Astrocyte of the cerebellum (primary cell): ENCODE data around the gene EML2.
"Not testable (repeated sequence)": the region's sequence is repeated elsewhere in the genome, so short reads cannot be mapped to it uniquely, and the experiment has no call there.

Experiments
- DNase-seq: peaks from one replicate; pipeline ENCODE4 v3.0.0-alpha.2; 2011; ENCODE audit warnings: low read depth
- H3K4me3 ChIP-seq: 2 replicates; pipeline ENCODE4 v1.5.1; 2011; ENCODE audit warnings: mild to moderate bottlenecking, low read depth, low read length, moderate library complexity
- in situ Hi-C: cut with HindIII; loops from 2 replicates; pipeline ENCODE4 v1.10.0; 2017; ENCODE audit warnings: low sequenced_read_pairs
- TF ChIP-seq, protein P1 (sequence below): IDR thresholded peaks from 2 replicates; pipeline ENCODE4 v1.5.1; 2012; ENCODE audit warnings: low read length, low read depth, moderate library complexity, mild to moderate bottlenecking; ENCODE audit errors: missing control alignments

EML2 gene, protein sequence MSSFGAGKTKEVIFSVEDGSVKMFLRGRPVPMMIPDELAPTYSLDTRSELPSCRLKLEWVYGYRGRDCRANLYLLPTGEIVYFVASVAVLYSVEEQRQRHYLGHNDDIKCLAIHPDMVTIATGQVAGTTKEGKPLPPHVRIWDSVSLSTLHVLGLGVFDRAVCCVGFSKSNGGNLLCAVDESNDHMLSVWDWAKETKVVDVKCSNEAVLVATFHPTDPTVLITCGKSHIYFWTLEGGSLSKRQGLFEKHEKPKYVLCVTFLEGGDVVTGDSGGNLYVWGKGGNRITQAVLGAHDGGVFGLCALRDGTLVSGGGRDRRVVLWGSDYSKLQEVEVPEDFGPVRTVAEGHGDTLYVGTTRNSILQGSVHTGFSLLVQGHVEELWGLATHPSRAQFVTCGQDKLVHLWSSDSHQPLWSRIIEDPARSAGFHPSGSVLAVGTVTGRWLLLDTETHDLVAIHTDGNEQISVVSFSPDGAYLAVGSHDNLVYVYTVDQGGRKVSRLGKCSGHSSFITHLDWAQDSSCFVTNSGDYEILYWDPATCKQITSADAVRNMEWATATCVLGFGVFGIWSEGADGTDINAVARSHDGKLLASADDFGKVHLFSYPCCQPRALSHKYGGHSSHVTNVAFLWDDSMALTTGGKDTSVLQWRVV

DNA sequence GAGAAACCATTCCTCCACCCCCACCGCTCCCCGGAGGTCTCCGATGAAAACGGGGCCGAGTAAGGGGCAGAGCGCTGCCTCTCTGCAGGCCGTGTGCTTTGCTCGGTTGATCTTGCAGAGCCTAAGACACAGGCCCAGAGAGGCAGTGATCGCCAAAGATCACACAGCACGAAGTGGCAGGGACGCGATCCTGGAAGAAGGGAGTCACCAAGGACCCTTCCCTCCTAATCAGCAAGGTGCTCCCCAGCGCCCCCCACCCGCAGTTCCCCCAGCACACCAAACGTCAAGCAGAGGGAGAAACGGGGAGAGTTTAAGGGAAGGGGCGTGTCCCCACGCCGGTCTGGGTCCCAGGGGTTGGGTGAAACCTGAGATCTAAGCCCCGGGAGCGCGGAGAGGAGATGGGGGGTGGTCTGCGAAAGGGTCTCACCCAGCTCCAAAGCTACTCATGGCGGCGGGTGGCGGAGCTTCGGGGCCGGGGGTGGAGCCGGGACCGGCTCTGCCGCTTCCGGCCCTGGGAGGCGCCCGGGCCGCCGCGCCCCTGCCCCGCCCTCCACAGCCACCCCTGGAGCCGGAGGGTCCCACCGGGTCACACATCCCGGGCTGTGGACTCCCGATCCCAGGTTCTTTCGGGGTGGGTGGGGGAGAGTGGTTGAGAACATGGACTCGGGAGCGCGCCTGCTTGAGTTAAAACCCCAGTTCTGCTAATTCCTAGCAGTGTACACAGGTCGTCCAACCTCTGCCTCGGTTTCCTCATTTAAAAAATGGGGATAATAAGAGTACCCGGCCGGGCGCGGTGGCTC lies at the start of gene EML2:
EML2 (minus strand) TSS at position 468 of the 800 bp plus-strand sequence; CDS start at position 447, 21 bp downstream.
- in situ Hi-C loops = no loop called here
- no peak for DNase-seq
- peak within 1 kb of the TSS; percentile 65 for H3K4me3 ChIP-seq
- TF ChIP-seq, protein P1, sequence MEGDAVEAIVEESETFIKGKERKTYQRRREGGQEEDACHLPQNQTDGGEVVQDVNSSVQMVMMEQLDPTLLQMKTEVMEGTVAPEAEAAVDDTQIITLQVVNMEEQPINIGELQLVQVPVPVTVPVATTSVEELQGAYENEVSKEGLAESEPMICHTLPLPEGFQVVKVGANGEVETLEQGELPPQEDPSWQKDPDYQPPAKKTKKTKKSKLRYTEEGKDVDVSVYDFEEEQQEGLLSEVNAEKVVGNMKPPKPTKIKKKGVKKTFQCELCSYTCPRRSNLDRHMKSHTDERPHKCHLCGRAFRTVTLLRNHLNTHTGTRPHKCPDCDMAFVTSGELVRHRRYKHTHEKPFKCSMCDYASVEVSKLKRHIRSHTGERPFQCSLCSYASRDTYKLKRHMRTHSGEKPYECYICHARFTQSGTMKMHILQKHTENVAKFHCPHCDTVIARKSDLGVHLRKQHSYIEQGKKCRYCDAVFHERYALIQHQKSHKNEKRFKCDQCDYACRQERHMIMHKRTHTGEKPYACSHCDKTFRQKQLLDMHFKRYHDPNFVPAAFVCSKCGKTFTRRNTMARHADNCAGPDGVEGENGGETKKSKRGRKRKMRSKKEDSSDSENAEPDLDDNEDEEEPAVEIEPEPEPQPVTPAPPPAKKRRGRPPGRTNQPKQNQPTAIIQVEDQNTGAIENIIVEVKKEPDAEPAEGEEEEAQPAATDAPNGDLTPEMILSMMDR = peak; percentile 40

GRCh38 chr19:45687599-45687998 lies 48.4 kb upstream of the EML2 start:
- H3K4me3 ChIP-seq = no peak overlapping the region
- TF ChIP-seq, protein P1 = no peak
- in situ Hi-C loops = no loop called here
- DNase-seq = no peak

DNA sequence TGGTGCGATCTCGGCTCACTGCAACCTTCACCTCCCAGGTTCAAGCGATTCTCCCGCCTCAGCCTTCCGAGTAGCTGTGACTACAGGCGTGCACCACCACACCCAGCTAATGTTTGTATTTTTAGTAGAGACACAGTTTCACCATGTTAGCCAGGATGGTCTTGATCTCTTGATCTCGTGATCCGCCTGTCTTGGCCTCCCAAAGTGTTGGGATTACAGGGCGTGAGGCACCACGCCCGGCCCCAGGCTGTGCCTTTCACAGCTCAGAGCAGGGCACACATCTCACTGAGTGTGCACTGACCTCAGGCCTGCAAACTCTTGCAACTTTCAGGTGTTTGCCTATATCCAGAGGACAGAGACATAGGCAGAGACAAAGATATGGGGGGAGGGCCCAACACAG lies 45.8 kb upstream of the EML2 start:
- H3K4me3 ChIP-seq, DNase-seq, in situ Hi-C loops: not testable (repeated sequence)

- no peak overlapping the region for H3K4me3 ChIP-seq
- DNase-seq = no peak
- TF ChIP-seq, protein P1 = no peak
- in situ Hi-C loops = no loop called here
Observed at GRCh38 chr19:45682908-45683307, 43.7 kb upstream of the EML2 start.

GRCh38 chr19:45682117-45682516 lies 42.9 kb upstream of the EML2 start:
- DNase-seq = no peak
- in situ Hi-C loops = no loop called here
- TF ChIP-seq, protein P1 = no peak
- H3K4me3 ChIP-seq = no peak overlapping the region

GRCh38 chr19:45681391-45682015 lies 42.3 kb upstream of the EML2 start:
- TF ChIP-seq, protein P1 = peak; percentile 92
- DNase-seq = peak; percentile 39
- peak overlapping the region; percentile 32 for H3K4me3 ChIP-seq
- in situ Hi-C loops = no loop called here
